Uterus (tissue), 4 donors: ENCODE results near the gene PTPRJ. TPM values are rescaled to one million over a fixed set of nuclear protein-coding genes. Genes with fewer than 3 reads are reported as not detected.
A peak's percentile ranks its signal among the peaks of the same experiment; 100 is the strongest.

Source experiments
- DNase-seq, 2 donors: peaks; one replicate each; pipeline ENCODE4 v3.0.0-alpha.2; 2019 to 2020
- H3K27ac ChIP-seq, 2 donors: fragments of 200-600 bp; sonication (generic); 1 replicate in 1 of 2; 2 replicates in 1 of 2; pipeline ENCODE4 v1.5.1; 2016 to 2018
- H3K27me3 ChIP-seq, 2 donors: fragments of 200-600 bp; sonication (generic); one replicate each; pipeline ENCODE4 v1.5.1; 2018 to 2019; ENCODE audit warnings: control low read depth in 1 of 2
- H3K36me3 ChIP-seq, 2 donors: fragments of 200-600 bp; sonication (generic); one replicate each; pipeline ENCODE4 v1.5.1; 2019; ENCODE audit warnings: control low read depth in 1 of 2
- H3K4me1 ChIP-seq, 2 donors: fragments of 200-600 bp; sonication (generic); one replicate each; pipeline ENCODE4 v1.5.1; 2018 to 2019; ENCODE audit warnings: control low read depth in 1 of 2
- H3K4me3 ChIP-seq, 2 donors: fragments of 200-600 bp; sonication (generic); 1 replicate in 1 of 2; 2 replicates in 1 of 2; pipeline ENCODE4 v1.5.1; 2018 to 2019; ENCODE audit warnings: mild to moderate bottlenecking in 1 of 2
- H3K9me3 ChIP-seq, 2 donors: fragments of 200-600 bp; sonication (generic); one replicate each; pipeline ENCODE4 v1.5.1; 2019; ENCODE audit warnings: control low read depth in 1 of 2
- CTCF ChIP-seq, 4 experiments: fragments of 200-600 bp in 2 of 4; fragments of 450-650 bp in 2 of 4; sonication (generic) in 2 of 4; IDR thresholded peaks; one replicate each; pipeline ENCODE4 v1.5.1; 2016 to 2019; ENCODE audit warnings: antibody characterized with exemption in 4 of 4, mild to moderate bottlenecking in 2 of 4, moderate library complexity in 1 of 4
- POLR2A ChIP-seq, 2 donors: fragments of 450-650 bp; IDR thresholded peaks; one replicate each; pipeline ENCODE4 v1.6.1; 2016; ENCODE audit warnings: antibody characterized with exemption in 2 of 2, mild to moderate bottlenecking in 1 of 2, moderate library complexity in 1 of 2
- intact Hi-C: fragments of 100-400 bp; cut with DNase I; formaldehyde crosslinking; loops from one replicate; pipeline ENCODE4 v1.15.1; 2023; ENCODE audit warnings: low total_unique reads
- total RNA-seq, 4 donors: library from RNA; depleted of rRNA in 3 of 4; stranded (reverse); fragments of >200 nt in 3 of 4; gene quantifications; one replicate each; pipeline versions ENCODE4 v1.1.0 to v1.2.4, GENCODE V29; 2014 to 2023
- donor health status: DM: yes; HTN: yes; CAD: no.

PTPRJ gene
- total RNA-seq, 4 donors from 2014 or later: 2.1 to 22.1 (median 7.1) TPM

- intact Hi-C loops: no loop called here
- Histone ChIP-seq H3K4me3 (no peak overlapping the region), H3K9me3 (no peaks in the 10 kb centered on the region), H3K36me3 (no peaks in the 10 kb centered on the region), H3K27me3 (no peaks in the 10 kb centered on the region), H3K27ac (no peak overlapping the region), H3K4me1 (no peaks in the 10 kb centered on the region)
- DNase-seq: peak; percentile 34 to 51
- no peak for TF ChIP-seq CTCF (IDR thresholded peaks at IDR 0.05)
- TF ChIP-seq POLR2A (IDR thresholded peaks at IDR 0.05): no peak
Measured at GRCh38 chr11:48081151-48082010, 101.0 kb downstream of the PTPRJ start.

GRCh38 chr11:48082771-48083170 lies 102.4 kb downstream of the PTPRJ start:
- intact Hi-C loops: no loop called here
- Histone ChIP-seq H3K27ac (no peak overlapping the region), H3K4me1 (no peaks in the 10 kb centered on the region)

GRCh38 chr11:48083421-48083820 lies 103.1 kb downstream of the PTPRJ start:
- Histone ChIP-seq H3K27ac (no peak overlapping the region), H3K36me3 (no peaks in the 10 kb centered on the region), H3K4me3 (no peak overlapping the region), H3K27me3 (no peaks in the 10 kb centered on the region), H3K9me3 (no peaks in the 10 kb centered on the region), H3K4me1 (no peaks in the 10 kb centered on the region)
- DNase-seq: no peak
- TF ChIP-seq POLR2A (IDR thresholded peaks at IDR 0.05) (no peak), CTCF (IDR thresholded peaks at IDR 0.05) (no peak)
- intact Hi-C loops: no loop called here

More at GRCh38 chr11:48082771-48083170, 102.4 kb downstream of the PTPRJ start:
- Histone ChIP-seq H3K36me3 (no peaks in the 10 kb centered on the region), H3K27me3 (no peaks in the 10 kb centered on the region), H3K4me3 (no peak overlapping the region), H3K9me3 (no peaks in the 10 kb centered on the region)
- no peak for DNase-seq
- TF ChIP-seq POLR2A (IDR thresholded peaks at IDR 0.05) (no peak), CTCF (IDR thresholded peaks at IDR 0.05) (no peak)

- intact Hi-C loops: no loop called here
- DNase-seq: no peak
- H3K27me3 ChIP-seq: no peaks in the 10 kb centered on the region
- no peaks in the 10 kb centered on the region for H3K36me3 ChIP-seq
- no peaks in the 10 kb centered on the region for H3K4me1 ChIP-seq
- TF ChIP-seq CTCF (IDR thresholded peaks at IDR 0.05) (no peak), POLR2A (IDR thresholded peaks at IDR 0.05) (no peak)
- no peaks in the 10 kb centered on the region for H3K9me3 ChIP-seq
- no peak overlapping the region for H3K4me3 ChIP-seq
- H3K27ac ChIP-seq: no peak overlapping the region
Measured at GRCh38 chr11:48085688-48086087, 105.3 kb downstream of the PTPRJ start.

- no peaks in the 10 kb centered on the region for H3K4me1 ChIP-seq
- intact Hi-C loops: no loop called here
Measured at GRCh38 chr11:48087422-48087821, 107.1 kb downstream of the PTPRJ start.

More at GRCh38 chr11:48087422-48087821, 107.1 kb downstream of the PTPRJ start:
- no peak for DNase-seq
- Histone ChIP-seq H3K4me3 (no peak overlapping the region), H3K36me3 (no peaks in the 10 kb centered on the region), H3K27ac (no peak overlapping the region), H3K27me3 (no peaks in the 10 kb centered on the region), H3K9me3 (no peaks in the 10 kb centered on the region)
- TF ChIP-seq POLR2A (IDR thresholded peaks at IDR 0.05) (no peak), CTCF (IDR thresholded peaks at IDR 0.05) (no peak)
